ENCODE data around the gene BST2. TPM values are rescaled to one million over a fixed set of nuclear protein-coding genes. Genes with fewer than 3 reads are reported as not detected.

The BST2 gene
- total and polyA plus RNA-seq, 2 of the 8 experiments (the other 6 are each of a cell fraction or from before 2014, with no cell fraction given), result 18.1 to 72.8 TPM

GRCh38 chr19:17448131-17448967, 42.9 kb upstream of the BST2 start, which contains the start of gene TMEM221 (continued):
- TF ChIP-seq MAX (IDR thresholded peaks at IDR 0.05), result 0 out of 2 replicates have a peak, but pooled peaks have one; percentile 5
- TF ChIP-seq E2F6 (IDR thresholded peaks at IDR 0.05), result no peak
- peak; percentile 42 for TF ChIP-seq ASH2L (IDR thresholded peaks at IDR 0.05; ENCODE audit: low read length)
- peak in 1 of 2 experiments; percentile 19; a peak in 1 of 4 replicates for TF ChIP-seq RAD21 (IDR thresholded peaks at IDR 0.05 in 1 of 2, conservative IDR thresholded peaks at IDR 0.05 in 1 of 2; ENCODE audit: low read depth in 2 of 2, low read length in 2 of 2)
- TF ChIP-seq EZH2 (IDR thresholded peaks at IDR 0.05; ENCODE audit: low read depth, low read length, severe bottlenecking), result no peak

Data from H1 (cell line).